ENCODE data around the gene FGF14. TPM values are rescaled to one million over a fixed set of nuclear protein-coding genes. Genes with fewer than 3 reads are reported as not detected.

Gene FGF14
- total RNA-seq, 1 donor from 2014 or later = not detected

DNA sequence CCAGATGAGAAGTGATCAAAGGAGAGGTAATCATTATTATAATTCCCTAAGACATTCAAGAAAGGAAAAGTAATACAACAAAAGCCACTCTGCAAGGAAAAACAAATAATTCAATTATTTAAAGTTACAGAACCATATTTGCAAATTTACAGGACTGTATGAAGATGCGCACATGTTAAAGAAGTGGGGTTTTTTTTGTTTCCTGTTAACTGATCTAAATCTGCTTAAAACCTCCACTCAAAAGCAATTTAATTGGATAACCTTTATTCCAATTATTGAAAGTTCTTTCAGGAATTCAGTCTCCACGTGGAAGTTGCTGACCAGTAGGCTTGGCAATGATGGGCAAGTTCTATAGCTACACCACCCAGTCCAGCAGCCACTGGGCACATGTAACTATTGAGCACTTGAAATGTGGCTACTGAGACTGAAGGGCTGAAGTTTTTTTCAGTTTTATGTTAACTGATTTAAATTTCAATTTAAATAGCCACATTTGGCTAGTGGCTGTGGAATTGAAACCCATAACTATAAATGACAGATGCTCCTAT is 232.3 kb downstream of the FGF14 start:
- CTCF ChIA-PET = no interaction called here
- H3K4me3 Mint-ChIP-seq = no peak overlapping the region
- H3K36me3 Mint-ChIP-seq (ENCODE audit: low read depth) = no peaks in the 10 kb centered on the region
- no peaks in the 10 kb centered on the region for H3K4me1 Mint-ChIP-seq
- ATAC-seq (ENCODE audit: low read depth) (no peak), DNase-seq (no peak)
- peaks cover 2% of the 10 kb centered on the region for H3K9me3 Mint-ChIP-seq
- H3K27ac Mint-ChIP-seq = no peak overlapping the region
- no peaks in the 10 kb centered on the region for H3K27me3 Mint-ChIP-seq
- POLR2A ChIA-PET = no interaction called here
- intact Hi-C loops (cut with micrococcal nuclease) = no loop called here
- TF ChIP-seq, protein P1, sequence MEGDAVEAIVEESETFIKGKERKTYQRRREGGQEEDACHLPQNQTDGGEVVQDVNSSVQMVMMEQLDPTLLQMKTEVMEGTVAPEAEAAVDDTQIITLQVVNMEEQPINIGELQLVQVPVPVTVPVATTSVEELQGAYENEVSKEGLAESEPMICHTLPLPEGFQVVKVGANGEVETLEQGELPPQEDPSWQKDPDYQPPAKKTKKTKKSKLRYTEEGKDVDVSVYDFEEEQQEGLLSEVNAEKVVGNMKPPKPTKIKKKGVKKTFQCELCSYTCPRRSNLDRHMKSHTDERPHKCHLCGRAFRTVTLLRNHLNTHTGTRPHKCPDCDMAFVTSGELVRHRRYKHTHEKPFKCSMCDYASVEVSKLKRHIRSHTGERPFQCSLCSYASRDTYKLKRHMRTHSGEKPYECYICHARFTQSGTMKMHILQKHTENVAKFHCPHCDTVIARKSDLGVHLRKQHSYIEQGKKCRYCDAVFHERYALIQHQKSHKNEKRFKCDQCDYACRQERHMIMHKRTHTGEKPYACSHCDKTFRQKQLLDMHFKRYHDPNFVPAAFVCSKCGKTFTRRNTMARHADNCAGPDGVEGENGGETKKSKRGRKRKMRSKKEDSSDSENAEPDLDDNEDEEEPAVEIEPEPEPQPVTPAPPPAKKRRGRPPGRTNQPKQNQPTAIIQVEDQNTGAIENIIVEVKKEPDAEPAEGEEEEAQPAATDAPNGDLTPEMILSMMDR (IDR thresholded peaks at IDR 0.05) = no peak

DNA sequence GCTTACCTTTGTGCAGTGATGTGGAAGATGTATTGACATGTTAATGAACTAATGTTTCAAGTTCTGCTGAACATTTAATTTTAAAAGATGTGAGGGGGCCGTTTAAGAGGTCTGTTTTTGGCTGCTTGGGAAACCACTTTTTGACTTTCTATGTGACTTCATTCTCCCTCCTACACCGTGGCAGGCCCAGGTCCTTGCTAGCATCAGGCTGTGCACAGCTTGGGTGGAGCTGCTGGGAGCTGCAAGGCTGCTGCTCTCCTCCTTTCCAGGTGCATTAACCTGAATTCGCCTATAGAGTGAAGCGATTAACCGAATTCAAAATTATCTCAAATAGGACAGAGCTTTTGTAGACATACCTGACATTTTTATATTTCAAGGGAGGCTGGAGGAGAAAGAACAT is 249.1 kb downstream of the FGF14 start:
- no peak overlapping the region for H3K4me3 Mint-ChIP-seq
- H3K27ac Mint-ChIP-seq = no peak overlapping the region
- no peak for ATAC-seq (ENCODE audit: low read depth)
- ChIA-PET POLR2A (no interaction called here), CTCF (interaction anchor here (1.4 kb wide), 1 partner anchor 12 kb away, joined by 4 read pairs; no protein-coding TSS in a partner anchor)
- no peak for DNase-seq
- no peaks in the 10 kb centered on the region for H3K36me3 Mint-ChIP-seq (ENCODE audit: low read depth)
- intact Hi-C loops (cut with micrococcal nuclease) = no loop called here
- no peaks in the 10 kb centered on the region for H3K9me3 Mint-ChIP-seq
- TF ChIP-seq, protein P1 (IDR thresholded peaks at IDR 0.05) = no peak
- H3K27me3 Mint-ChIP-seq = no peaks in the 10 kb centered on the region
- no peaks in the 10 kb centered on the region for H3K4me1 Mint-ChIP-seq

DNA sequence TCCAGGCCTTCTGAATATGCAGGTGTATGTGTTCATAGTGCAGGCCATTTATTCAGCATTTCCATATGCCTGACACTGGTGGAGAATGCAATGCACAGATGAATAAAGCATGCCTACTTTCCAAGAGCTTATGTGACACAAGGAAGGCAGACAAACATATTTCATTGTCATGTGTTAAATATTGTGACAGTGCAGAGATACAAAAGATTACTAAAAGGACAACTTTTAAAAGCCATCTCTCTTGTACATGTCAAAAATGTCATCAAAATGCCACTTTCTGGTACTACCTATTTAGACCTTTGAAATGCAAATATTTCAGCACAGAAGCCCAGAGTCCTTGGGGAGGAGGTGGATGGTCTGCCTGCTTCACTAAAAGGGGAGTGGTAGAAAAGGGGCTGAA is 254.5 kb downstream of the FGF14 start:
- intact Hi-C loops (cut with micrococcal nuclease) = no loop called here
- H3K4me3 Mint-ChIP-seq = no peak overlapping the region
- DNase-seq (no peak), ATAC-seq (ENCODE audit: low read depth) (no peak)
- H3K27me3 Mint-ChIP-seq = no peaks in the 10 kb centered on the region
- H3K4me1 Mint-ChIP-seq = no peaks in the 10 kb centered on the region
- TF ChIP-seq, protein P1 (IDR thresholded peaks at IDR 0.05) = no peak
- no peaks in the 10 kb centered on the region for H3K36me3 Mint-ChIP-seq (ENCODE audit: low read depth)
- H3K27ac Mint-ChIP-seq = no peak overlapping the region
- ChIA-PET CTCF (no interaction called here), POLR2A (no interaction called here)
- H3K9me3 Mint-ChIP-seq = no peaks in the 10 kb centered on the region

DNA sequence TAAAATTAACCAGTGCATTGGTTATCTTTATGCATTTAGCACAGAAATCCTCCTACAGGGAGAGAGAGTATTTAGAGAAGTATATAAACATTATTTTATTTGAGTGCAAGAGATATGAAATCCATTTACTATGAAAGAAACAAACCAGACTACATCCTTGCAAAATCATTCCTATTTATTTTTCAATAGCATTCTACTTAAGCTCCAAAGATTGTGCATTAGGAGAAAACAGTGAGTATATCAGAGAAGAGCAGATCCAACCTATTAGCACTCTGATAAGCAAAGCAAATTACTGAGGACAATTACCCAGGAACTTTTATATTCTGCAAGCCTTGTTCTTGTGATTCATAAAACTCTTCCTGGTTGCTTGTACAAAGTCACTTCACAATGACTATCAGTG is 256.1 kb downstream of the FGF14 start:
- intact Hi-C loops (cut with micrococcal nuclease) = no loop called here
- no peaks in the 10 kb centered on the region for H3K9me3 Mint-ChIP-seq
- H3K36me3 Mint-ChIP-seq (ENCODE audit: low read depth) = no peaks in the 10 kb centered on the region
- DNase-seq (no peak), ATAC-seq (ENCODE audit: low read depth) (no peak)
- no peak overlapping the region for H3K27ac Mint-ChIP-seq
- no peaks in the 10 kb centered on the region for H3K27me3 Mint-ChIP-seq
- TF ChIP-seq, protein P1 (IDR thresholded peaks at IDR 0.05) = no peak
- POLR2A ChIA-PET = no interaction called here
- no peak overlapping the region for H3K4me3 Mint-ChIP-seq
- CTCF ChIA-PET = no interaction called here
- H3K4me1 Mint-ChIP-seq = no peaks in the 10 kb centered on the region

DNA sequence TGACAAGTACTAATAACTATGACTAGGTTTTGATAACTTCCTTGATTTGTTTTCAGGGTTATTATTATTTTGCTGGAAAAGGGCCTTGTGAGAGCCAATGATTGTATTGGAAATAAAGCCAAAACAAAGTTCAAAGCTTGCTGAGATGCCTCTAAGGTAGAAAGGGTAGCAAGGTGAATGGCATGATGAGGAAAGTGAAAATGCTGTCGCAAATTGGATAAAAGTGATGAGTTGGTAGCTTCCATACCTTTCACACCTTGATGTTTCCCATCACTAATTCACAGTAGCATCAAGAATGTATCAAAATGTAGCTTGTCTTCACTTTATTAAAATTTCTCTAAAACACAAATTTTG is 259.4 kb downstream of the FGF14 start:
- TF ChIP-seq, protein P1 (IDR thresholded peaks at IDR 0.05) = no peak
- ATAC-seq (ENCODE audit: low read depth) = no peak
- H3K4me3 Mint-ChIP-seq = no peak overlapping the region
- H3K27me3 Mint-ChIP-seq = no peaks in the 10 kb centered on the region
- CTCF ChIA-PET = no interaction called here
- intact Hi-C loops (cut with micrococcal nuclease) = no loop called here
- POLR2A ChIA-PET = no interaction called here
- no peak for DNase-seq
- H3K9me3 Mint-ChIP-seq = no peaks in the 10 kb centered on the region
- H3K27ac Mint-ChIP-seq = no peak overlapping the region
- H3K4me1 Mint-ChIP-seq = no peaks in the 10 kb centered on the region
- H3K36me3 Mint-ChIP-seq (ENCODE audit: low read depth) = no peaks in the 10 kb centered on the region

Measured in activated B cell treated with CpG ODN at 0.5 μM for 24 hours (primary cell).